H9 (cell line): ENCODE data around the gene FGB. TPM values are rescaled to one million over a fixed set of nuclear protein-coding genes. Genes with fewer than 3 reads are reported as not detected.

ENCODE experiments used
- DNase-seq: peaks from one replicate; pipeline ENCODE4 v3.0.0-alpha.2; 2017
- H2AFZ ChIP-seq: one replicate; pipeline ENCODE4 v1.6.1; 2013; ENCODE audit warnings: mild to moderate bottlenecking, low read length, control low read depth, moderate library complexity
- H2AK5ac ChIP-seq: 2 replicates; pipeline ENCODE4 v1.6.1; 2013; ENCODE audit warnings: low read length, control low read depth, mixed read lengths; ENCODE audit not compliant: insufficient read length
- H2BK120ac ChIP-seq: one replicate; pipeline ENCODE4 v1.6.1; 2013; ENCODE audit warnings: low read depth, mild to moderate bottlenecking, low read length, control low read depth, inconsistent platforms; ENCODE audit not compliant: poor library complexity, severe bottlenecking
- H2BK12ac ChIP-seq: 2 replicates; pipeline ENCODE4 v1.6.1; 2013; ENCODE audit warnings: low read length, control low read depth, mixed read lengths, low read depth; ENCODE audit not compliant: insufficient read length
- H2BK15ac ChIP-seq: 2 replicates; pipeline ENCODE4 v1.6.1; 2013; ENCODE audit warnings: low read depth, low read length, control low read depth
- H2BK20ac ChIP-seq: one replicate; pipeline ENCODE4 v1.6.1; 2013; ENCODE audit warnings: low read depth, mild to moderate bottlenecking, low read length, control low read depth, inconsistent platforms; ENCODE audit not compliant: poor library complexity, severe bottlenecking
- H2BK5ac ChIP-seq: 2 replicates; pipeline ENCODE4 v1.6.1; 2013; ENCODE audit warnings: low read length, control low read depth, mixed read lengths; ENCODE audit not compliant: insufficient read length
- H3K14ac ChIP-seq: 2 replicates; pipeline ENCODE4 v1.6.1; 2013; ENCODE audit warnings: low read length, control low read depth; ENCODE audit not compliant: insufficient read depth
- H3K18ac ChIP-seq: 2 replicates; pipeline ENCODE4 v1.6.1; 2013; ENCODE audit warnings: low read depth, mild to moderate bottlenecking, mixed read lengths, low read length, control low read depth; ENCODE audit not compliant: insufficient read length
- H3K23ac ChIP-seq: 2 replicates; pipeline ENCODE4 v1.6.1; 2013; ENCODE audit warnings: low read length, control low read depth, mixed read lengths, low read depth; ENCODE audit not compliant: insufficient read length
- H3K23me2 ChIP-seq: 2 replicates; pipeline ENCODE4 v1.6.1; 2013; ENCODE audit warnings: low read depth, mild to moderate bottlenecking, mixed read lengths, low read length, control low read depth; ENCODE audit not compliant: insufficient read length, poor library complexity, severe bottlenecking
- H3K27ac ChIP-seq: 2 replicates; pipeline ENCODE4 v1.5.1; 2013; ENCODE audit warnings: low read length, control low read depth, mixed read lengths, low read depth; ENCODE audit not compliant: insufficient read length
- H3K27me3 ChIP-seq: 2 replicates; pipeline ENCODE4 v1.6.1; 2013; ENCODE audit warnings: low read length, control low read depth, inconsistent platforms; ENCODE audit not compliant: insufficient read depth
- H3K4ac ChIP-seq: 2 replicates; pipeline ENCODE4 v1.6.1; 2013; ENCODE audit warnings: low read depth, mild to moderate bottlenecking, control low read depth, inconsistent platforms, low read length, moderate library complexity
- H3K4me1 ChIP-seq: 2 replicates; pipeline ENCODE4 v1.6.1; 2013; ENCODE audit warnings: low read length, control low read depth, inconsistent platforms; ENCODE audit not compliant: insufficient read depth
- H3K4me2 ChIP-seq: 2 replicates; pipeline ENCODE4 v1.6.1; 2013; ENCODE audit warnings: low read length, control low read depth, mixed read lengths; ENCODE audit not compliant: insufficient read length, insufficient read depth
- H3K56ac ChIP-seq: 2 replicates; pipeline ENCODE4 v1.6.1; 2013; ENCODE audit warnings: low read depth, mild to moderate bottlenecking, mixed read lengths, low read length, control low read depth; ENCODE audit not compliant: insufficient read length
- H3K79me1 ChIP-seq: 2 replicates; pipeline ENCODE4 v1.6.1; 2013; ENCODE audit warnings: low read depth, mild to moderate bottlenecking, moderate library complexity, low read length, control low read depth, inconsistent platforms; ENCODE audit not compliant: insufficient read depth, poor library complexity, severe bottlenecking
- H3K79me2 ChIP-seq: 2 replicates; pipeline ENCODE4 v1.6.1; 2013; ENCODE audit warnings: low read length, control low read depth, inconsistent platforms; ENCODE audit not compliant: insufficient read depth
- H3K9ac ChIP-seq: 2 replicates; pipeline ENCODE4 v1.6.1; 2013; ENCODE audit warnings: low read length, control low read depth, mixed read lengths; ENCODE audit not compliant: insufficient read length; ENCODE audit errors: extremely low read depth
- H3K9me3 ChIP-seq: one replicate; pipeline ENCODE4 v1.6.1; 2013; ENCODE audit warnings: low read depth, low read length, inconsistent platforms; ENCODE audit not compliant: control insufficient read depth
- H3T11ph ChIP-seq: one replicate; pipeline ENCODE4 v1.6.1; 2013; ENCODE audit warnings: mild to moderate bottlenecking, low read length, control low read depth, inconsistent platforms
- H4K20me1 ChIP-seq: one replicate; pipeline ENCODE4 v1.6.1; 2013; ENCODE audit not compliant: control insufficient read depth, insufficient read length, insufficient read depth
- H4K5ac ChIP-seq: 2 replicates; pipeline ENCODE4 v1.6.1; 2013; ENCODE audit warnings: low read depth, mild to moderate bottlenecking, mixed read lengths, low read length, control low read depth; ENCODE audit not compliant: insufficient read length
- H4K8ac ChIP-seq: replicated peaks from 2 replicates; pipeline ENCODE4 v1.6.1; 2013; ENCODE audit warnings: low read length, control low read depth, mixed read lengths, low read depth; ENCODE audit not compliant: insufficient read length
- H4K91ac ChIP-seq: 2 replicates; pipeline ENCODE4 v1.6.1; 2013; ENCODE audit warnings: low read depth, mild to moderate bottlenecking, moderate library complexity, mixed read lengths, low read length, control low read depth; ENCODE audit not compliant: insufficient read length
- H3K27ac Mint-ChIP-seq, 3 experiments: 2 replicates in 2 of 3; 3 replicates in 1 of 3; pipeline ENCODE4 v1.8.0; 2020 to 2021; ENCODE audit warnings: mixed read lengths in 3 of 3, mild to moderate bottlenecking in 1 of 3, moderate library complexity in 1 of 3
- H3K27me3 Mint-ChIP-seq: 2 replicates; pipeline ENCODE4 v1.8.0; 2021; ENCODE audit warnings: low read depth, mild to moderate bottlenecking, moderate library complexity, mixed read lengths
- H3K36me3 Mint-ChIP-seq, 3 experiments: 2 replicates in 2 of 3; 3 replicates in 1 of 3; pipeline ENCODE4 v1.8.0; 2020 to 2021; ENCODE audit warnings: low read depth in 3 of 3, mixed read lengths in 3 of 3; ENCODE audit not compliant: insufficient read depth in 1 of 3
- H3K4me1 Mint-ChIP-seq, 2 experiments: 2 replicates each; pipeline ENCODE4 v1.8.0; 2020; ENCODE audit warnings: mixed read lengths in 2 of 2
- H3K4me3 Mint-ChIP-seq, 2 experiments: 2 replicates in 1 of 2; 3 replicates in 1 of 2; pipeline ENCODE4 v1.8.0; 2020 to 2021; ENCODE audit warnings: mild to moderate bottlenecking in 2 of 2, mixed read lengths in 2 of 2, moderate library complexity in 1 of 2
- H3K9me3 Mint-ChIP-seq, 2 experiments: 2 replicates in 1 of 2; 3 replicates in 1 of 2; pipeline ENCODE4 v1.8.0; 2020; ENCODE audit warnings: mild to moderate bottlenecking in 2 of 2, mixed read lengths in 2 of 2, moderate library complexity in 1 of 2
- CTCF ChIP-seq: fragments of 200-600 bp; sonication (generic); conservative IDR thresholded peaks from 3 replicates; pipeline ENCODE4 v1.8.0; 2021; ENCODE audit warnings: antibody characterized with exemption, mild to moderate bottlenecking
- WGBS: extraction: QIAGEN DNeasy Blood & Tissue Kit; methylation state at CpG from one replicate; pipeline ENCODE4 v1.1.7; 2013; ENCODE audit warnings: missing lambda C conversion rate, low lambda C conversion rate, mixed read lengths; ENCODE audit not compliant: insufficient read length; ENCODE audit errors: extremely low coverage; 5-methylcytosine and 5-hydroxymethylcytosine counted together
- total RNA-seq: library from RNA; stranded (reverse); gene quantifications from 2 replicates; pipeline ENCODE4 v1.2.1, GENCODE V29; 2021

FGB gene
- total RNA-seq, 1 experiment from 2014 or later: not detected

GRCh38 chr4:154560419-154560801, 2.4 kb upstream of the FGB start:
- Histone ChIP-seq H3K27ac (no peak overlapping the region), H3K9me3 (no peaks in the 10 kb centered on the region), H3K4me1 (no peaks in the 10 kb centered on the region), H2AK5ac (no peak overlapping the region), H3T11ph (no peak overlapping the region), H3K79me2 (no peaks in the 10 kb centered on the region), H2BK120ac (no peak overlapping the region), H3K14ac (no peak overlapping the region), H3K18ac (no peak overlapping the region), H3K23me2 (no peaks in the 10 kb centered on the region), H3K9ac (no peak overlapping the region), H3K23ac (no peak overlapping the region), H3K4me2 (no peak overlapping the region), H3K27me3 (no peaks in the 10 kb centered on the region), H2BK12ac (no peak overlapping the region), H3K56ac (no peak overlapping the region), H2AFZ (no peak overlapping the region), H4K5ac (no peak overlapping the region), H4K8ac (no peak overlapping the region), H4K91ac (no peak overlapping the region), H2BK20ac (no peak overlapping the region), H3K4ac (no peak overlapping the region), H2BK5ac (no peak overlapping the region), H2BK15ac (no peak overlapping the region), H3K79me1 (no peaks in the 10 kb centered on the region), H4K20me1 (no peaks in the 10 kb centered on the region)
- no peak for TF ChIP-seq CTCF
- no peaks in the 10 kb centered on the region; the same call in 1 of the 2 replicates for H3K27me3 Mint-ChIP-seq
- no peak overlapping the region for H3K27ac Mint-ChIP-seq
- WGBS: no CpG with 5 or more reads among the region's 1 CpG
- no peaks in the 10 kb centered on the region for H3K9me3 Mint-ChIP-seq
- no peak for DNase-seq
- no peaks in the 10 kb centered on the region for H3K4me1 Mint-ChIP-seq
- no peaks in the 10 kb centered on the region for H3K36me3 Mint-ChIP-seq
- H3K4me3 Mint-ChIP-seq: no peak overlapping the region
